OCI-LY3 (cell line): Measurements from ENCODE around the gene SULT4A1.

ENCODE experiments used
- CTCF ChIP-seq: fragments of 200-600, 300-600 bp; sonication (generic); IDR thresholded peaks from 2 replicates; pipeline ENCODE4 v1.5.1; 2014; ENCODE audit warnings: antibody characterized with exemption, low read length, low read depth
- EZH2phosphoT487 ChIP-seq: fragments of 200-600 bp; shearing (Covaris generic); IDR thresholded peaks from 2 replicates; pipeline ENCODE4 v1.6.1; 2018; ENCODE audit warnings: antibody characterized with exemption, mixed run types, low read depth

- TF ChIP-seq EZH2phosphoT487, result no peak
- no peak for TF ChIP-seq CTCF
Measured at GRCh38 chr22:43819421-43819921, 42.8 kb downstream of the SULT4A1 start.
